Neural progenitor cell (in vitro differentiated cells): Measurements from ENCODE around the gene SLC2A9. TPM values are rescaled to one million over a fixed set of nuclear protein-coding genes. Genes with fewer than 3 reads are reported as not detected.
"Not testable (repeated sequence)": the region's sequence is repeated elsewhere in the genome, so short reads cannot be mapped to it uniquely, and the experiment has no call there.

Experiments used
- DNase-seq: peaks from one replicate; pipeline ENCODE4 v3.0.0-alpha.2; 2016; ENCODE audit warnings: low spot score
- H2AFZ ChIP-seq: fragments of 200-600 bp; sonication (generic); replicated peaks from 2 replicates; pipeline ENCODE4 v1.6.1; 2016; ENCODE audit warnings: antibody characterized with exemption
- H3F3A ChIP-seq: fragments of 200-600 bp; sonication (generic); 2 replicates; pipeline ENCODE4 v1.6.1; 2016; ENCODE audit warnings: antibody characterized with exemption, low read depth
- H3K27ac ChIP-seq: fragments of 200-600 bp; sonication (generic); 2 replicates; pipeline ENCODE4 v1.5.1; 2016; ENCODE audit warnings: mild to moderate bottlenecking
- H3K27me3 ChIP-seq: fragments of 200-600 bp; sonication (generic); 2 replicates; pipeline ENCODE4 v1.6.1; 2016; ENCODE audit warnings: mild to moderate bottlenecking, moderate library complexity
- H3K36me3 ChIP-seq: fragments of 200-600 bp; sonication (generic); 2 replicates; pipeline ENCODE4 v1.5.1; 2016
- H3K4me1 ChIP-seq: fragments of 200-600 bp; sonication (generic); 2 replicates; pipeline ENCODE4 v1.6.1; 2016; ENCODE audit warnings: mixed run types
- H3K4me2 ChIP-seq: fragments of 200-600 bp; sonication (generic); 2 replicates; pipeline ENCODE4 v1.6.1; 2016
- H3K4me3 ChIP-seq: fragments of 200-600 bp; sonication (generic); 2 replicates; pipeline ENCODE4 v1.5.1; 2016
- H3K79me2 ChIP-seq: fragments of 200-600 bp; sonication (generic); 2 replicates; pipeline ENCODE4 v1.6.1; 2016; ENCODE audit warnings: low read depth
- H3K9ac ChIP-seq: fragments of 200-600 bp; sonication (generic); 2 replicates; pipeline ENCODE4 v1.6.1; 2016
- H3K9me3 ChIP-seq: fragments of 200-600 bp; sonication (generic); 2 replicates; pipeline ENCODE4 v1.5.1; 2016; ENCODE audit warnings: low read depth
- H4K20me1 ChIP-seq: fragments of 200-600 bp; sonication (generic); 2 replicates; pipeline ENCODE4 v1.6.1; 2016; ENCODE audit warnings: low read depth
- H3K27ac Mint-ChIP-seq: 3 replicates; pipeline ENCODE4 v1.8.0; 2021; ENCODE audit warnings: mixed read lengths
- H3K27me3 Mint-ChIP-seq: 2 replicates; pipeline ENCODE4 v1.8.0; 2022; ENCODE audit warnings: low read depth, mild to moderate bottlenecking, inconsistent platforms, moderate library complexity, mixed read lengths; ENCODE audit not compliant: insufficient read depth
- H3K36me3 Mint-ChIP-seq: 3 replicates; pipeline ENCODE4 v1.8.0; 2021; ENCODE audit warnings: mixed read lengths
- H3K4me1 Mint-ChIP-seq: 3 replicates; pipeline ENCODE4 v1.8.0; 2021; ENCODE audit warnings: mixed read lengths
- H3K4me3 Mint-ChIP-seq: 3 replicates; pipeline ENCODE4 v1.8.0; 2021; ENCODE audit warnings: mild to moderate bottlenecking, moderate library complexity, mixed read lengths
- H3K9me3 Mint-ChIP-seq: 3 replicates; pipeline ENCODE4 v1.8.0; 2020; ENCODE audit warnings: mixed read lengths
- EZH2 ChIP-seq: fragments of 200-600 bp; sonication (generic); IDR thresholded peaks from 2 replicates; pipeline ENCODE4 v1.6.1; 2017; ENCODE audit warnings: antibody characterized with exemption, mild to moderate bottlenecking, moderate library complexity
- EZH2phosphoT487 ChIP-seq: fragments of 200-600 bp; sonication (generic); IDR thresholded peaks from 2 replicates; pipeline ENCODE4 v1.6.1; 2017; ENCODE audit warnings: antibody characterized with exemption
- total RNA-seq: library from RNA; depleted of rRNA; stranded (reverse); fragments of >200 nt; gene quantifications from 2 replicates; pipeline ENCODE4 v1.2.3, GENCODE V29; 2015; ENCODE audit warnings: low replicate concordance
- TF ChIP-seq, protein P1 (sequence below): fragments of 200-600 bp; sonication (generic); IDR thresholded peaks from 2 replicates; pipeline ENCODE4 v1.5.1; 2017; ENCODE audit warnings: antibody characterized with exemption, mild to moderate bottlenecking

Gene SLC2A9
- total RNA-seq, 1 donor from 2014 or later = not detected

- no peak for DNase-seq
- H3F3A ChIP-seq = no peaks in the 10 kb centered on the region
- no peak overlapping the region for H3K4me2 ChIP-seq
- no peaks in the 10 kb centered on the region for H3K36me3 ChIP-seq
- peaks cover 1% of the 10 kb centered on the region for H3K36me3 Mint-ChIP-seq
- no peaks in the 10 kb centered on the region for H3K27me3 ChIP-seq
- H3K4me3 ChIP-seq = no peak overlapping the region
- no peaks in the 10 kb centered on the region for H4K20me1 ChIP-seq
- H3K4me1 ChIP-seq = peaks cover 5% of the 10 kb centered on the region
- peak overlapping the region; percentile 61 for H2AFZ ChIP-seq
- H3K27ac ChIP-seq = no peak overlapping the region
- TF ChIP-seq EZH2 = no peak
- TF ChIP-seq EZH2phosphoT487 = no peak
- TF ChIP-seq, protein P1, sequence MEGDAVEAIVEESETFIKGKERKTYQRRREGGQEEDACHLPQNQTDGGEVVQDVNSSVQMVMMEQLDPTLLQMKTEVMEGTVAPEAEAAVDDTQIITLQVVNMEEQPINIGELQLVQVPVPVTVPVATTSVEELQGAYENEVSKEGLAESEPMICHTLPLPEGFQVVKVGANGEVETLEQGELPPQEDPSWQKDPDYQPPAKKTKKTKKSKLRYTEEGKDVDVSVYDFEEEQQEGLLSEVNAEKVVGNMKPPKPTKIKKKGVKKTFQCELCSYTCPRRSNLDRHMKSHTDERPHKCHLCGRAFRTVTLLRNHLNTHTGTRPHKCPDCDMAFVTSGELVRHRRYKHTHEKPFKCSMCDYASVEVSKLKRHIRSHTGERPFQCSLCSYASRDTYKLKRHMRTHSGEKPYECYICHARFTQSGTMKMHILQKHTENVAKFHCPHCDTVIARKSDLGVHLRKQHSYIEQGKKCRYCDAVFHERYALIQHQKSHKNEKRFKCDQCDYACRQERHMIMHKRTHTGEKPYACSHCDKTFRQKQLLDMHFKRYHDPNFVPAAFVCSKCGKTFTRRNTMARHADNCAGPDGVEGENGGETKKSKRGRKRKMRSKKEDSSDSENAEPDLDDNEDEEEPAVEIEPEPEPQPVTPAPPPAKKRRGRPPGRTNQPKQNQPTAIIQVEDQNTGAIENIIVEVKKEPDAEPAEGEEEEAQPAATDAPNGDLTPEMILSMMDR = no peak
- no peak overlapping the region for H3K27ac Mint-ChIP-seq
- no peak overlapping the region for H3K9ac ChIP-seq
- H3K4me3 Mint-ChIP-seq = no peak overlapping the region
- H3K79me2 ChIP-seq = no peaks in the 10 kb centered on the region
- no peaks in the 10 kb centered on the region for H3K9me3 ChIP-seq
- no peaks in the 10 kb centered on the region for H3K9me3 Mint-ChIP-seq
- peaks cover 13% of the 10 kb centered on the region for H3K27me3 Mint-ChIP-seq
- H3K4me1 Mint-ChIP-seq = peaks cover 6% of the 10 kb centered on the region
Observed at GRCh38 chr4:9804918-9805317, 216.4 kb downstream of the SLC2A9 start.

- Histone ChIP-seq H3K27ac (no peak overlapping the region), H3K4me2 (no peak overlapping the region), H3K9ac (no peak overlapping the region), H2AFZ (no peak overlapping the region), H3K36me3 (no peaks in the 10 kb centered on the region), H3K79me2 (no peaks in the 10 kb centered on the region), H3F3A (no peaks in the 10 kb centered on the region), H3K4me3 (no peak overlapping the region), H3K27me3 (no peaks in the 10 kb centered on the region), H3K9me3 (no peaks in the 10 kb centered on the region), H4K20me1 (no peaks in the 10 kb centered on the region), H3K4me1 (peaks cover 5% of the 10 kb centered on the region)
- no peak overlapping the region for H3K4me3 Mint-ChIP-seq
- H3K27ac Mint-ChIP-seq = no peak overlapping the region
- no peak for DNase-seq
- peaks cover 6% of the 10 kb centered on the region for H3K27me3 Mint-ChIP-seq
- H3K4me1 Mint-ChIP-seq = peaks cover 6% of the 10 kb centered on the region
- TF ChIP-seq EZH2phosphoT487 = no peak
- no peak for TF ChIP-seq EZH2
- TF ChIP-seq, protein P1 = no peak
- peaks cover 1% of the 10 kb centered on the region for H3K36me3 Mint-ChIP-seq
- H3K9me3 Mint-ChIP-seq = peaks cover 2% of the 10 kb centered on the region
Observed at GRCh38 chr4:9800848-9801247, 220.4 kb downstream of the SLC2A9 start.

- not testable (repeated sequence) for H3K4me2 ChIP-seq, H3K9ac ChIP-seq, H3K79me2 ChIP-seq, H3K9me3 ChIP-seq, H3K36me3 ChIP-seq, H3K27ac ChIP-seq, H3K9me3 Mint-ChIP-seq, H3K4me1 Mint-ChIP-seq, H3K27ac Mint-ChIP-seq, H3K4me3 ChIP-seq, H3K4me3 Mint-ChIP-seq, H2AFZ ChIP-seq, H4K20me1 ChIP-seq, H3F3A ChIP-seq, DNase-seq, H3K36me3 Mint-ChIP-seq, H3K4me1 ChIP-seq, H3K27me3 ChIP-seq, H3K27me3 Mint-ChIP-seq
Observed at GRCh38 chr4:9796641-9797040, 224.7 kb downstream of the SLC2A9 start.

- no peak overlapping the region for H3K27ac Mint-ChIP-seq
Observed at GRCh38 chr4:9792381-9792780, 228.9 kb downstream of the SLC2A9 start.

GRCh38 chr4:9785891-9786290, 235.4 kb downstream of the SLC2A9 start:
- not testable (repeated sequence) for H3K79me2 ChIP-seq, H3K27ac ChIP-seq, H3K27ac Mint-ChIP-seq, H3K36me3 Mint-ChIP-seq, H3K9ac ChIP-seq, H4K20me1 ChIP-seq, H3K4me1 ChIP-seq, H3K36me3 ChIP-seq, DNase-seq, H3K9me3 ChIP-seq, H3K4me1 Mint-ChIP-seq, H3K9me3 Mint-ChIP-seq, H2AFZ ChIP-seq, H3K4me3 Mint-ChIP-seq, H3F3A ChIP-seq, H3K4me2 ChIP-seq, H3K4me3 ChIP-seq
- H3K27me3 Mint-ChIP-seq = peaks cover 26% of the 10 kb centered on the region
- H3K27me3 ChIP-seq = peaks cover 68% of the 10 kb centered on the region

More at GRCh38 chr4:9792381-9792780, 228.9 kb downstream of the SLC2A9 start:
- no peaks in the 10 kb centered on the region for H3K4me1 ChIP-seq
- H3K36me3 ChIP-seq = no peaks in the 10 kb centered on the region
- H3K4me2 ChIP-seq = no peak overlapping the region
- no peaks in the 10 kb centered on the region for H3K9me3 ChIP-seq
- Mint-ChIP-seq H3K4me3 (no peak overlapping the region), H3K36me3 (no peaks in the 10 kb centered on the region), H3K9me3 (peaks cover 2% of the 10 kb centered on the region), H3K27me3 (no peaks in the 10 kb centered on the region), H3K4me1 (no peaks in the 10 kb centered on the region)
- H3K27me3 ChIP-seq = peaks cover 9% of the 10 kb centered on the region
- DNase-seq = no peak
- no peaks in the 10 kb centered on the region for H3F3A ChIP-seq
- no peak overlapping the region for H3K4me3 ChIP-seq
- H4K20me1 ChIP-seq = no peaks in the 10 kb centered on the region
- no peak overlapping the region for H2AFZ ChIP-seq
- H3K79me2 ChIP-seq = no peaks in the 10 kb centered on the region
- TF ChIP-seq EZH2phosphoT487 = no peak
- TF ChIP-seq, protein P1 = no peak
- TF ChIP-seq EZH2 = no peak
- H3K27ac ChIP-seq = no peak overlapping the region
- H3K9ac ChIP-seq = no peak overlapping the region
